Stimulated activated CD4-positive, alpha-beta T cell treated with anti-CD3 and anti-CD28 coated beads, Interleukin-2, amount 100 ng/mL, for 24 hours (primary cell): ENCODE results near the gene IL1RL2.

Source experiments
- DNase-seq, 2 donors: peaks; one replicate each; pipeline ENCODE4 v3.0.0-alpha.2; 2020

The IL1RL2 gene

GRCh38 chr2:102240640-102241370 is 54.0 kb downstream of the IL1RL2 start:
- peak; percentile 92 to 94 for DNase-seq

- DNase-seq = no peak
These were observed 54.9 kb downstream of the IL1RL2 start for GRCh38 chr2:102241616-102242305.

GRCh38 chr2:102245266-102246151 is 58.7 kb downstream of the IL1RL2 start:
- no peak for DNase-seq

GRCh38 chr2:102250278-102250821 is 63.5 kb downstream of the IL1RL2 start:
- DNase-seq = no peak

- peak; percentile 77 to 80 for DNase-seq
These were observed 64.4 kb downstream of the IL1RL2 start for GRCh38 chr2:102251042-102251848.

GRCh38 chr2:102251849-102252203 is 65.0 kb downstream of the IL1RL2 start:
- DNase-seq = no peak

GRCh38 chr2:102252236-102252635 is 65.4 kb downstream of the IL1RL2 start:
- no peak for DNase-seq

- DNase-seq = no peak
These were observed 66.4 kb downstream of the IL1RL2 start for GRCh38 chr2:102253140-102253752.

GRCh38 chr2:102253753-102254150 is 66.9 kb downstream of the IL1RL2 start:
- DNase-seq = no peak

GRCh38 chr2:102256276-102256675 is 69.5 kb downstream of the IL1RL2 start:
- DNase-seq = no peak

GRCh38 chr2:102256874-102257462 is 70.1 kb downstream of the IL1RL2 start:
- no peak for DNase-seq

GRCh38 chr2:102258025-102258385 is 71.2 kb downstream of the IL1RL2 start:
- DNase-seq = no peak

- peak in 1 of 2 donors; percentile 30 for DNase-seq
These were observed 71.7 kb downstream of the IL1RL2 start for GRCh38 chr2:102258386-102259074.

GRCh38 chr2:102261467-102262135 is 74.8 kb downstream of the IL1RL2 start:
- no peak for DNase-seq

- DNase-seq = no peak
These were observed 75.7 kb downstream of the IL1RL2 start for GRCh38 chr2:102262216-102263129.

GRCh38 chr2:102264952-102265351 is 78.1 kb downstream of the IL1RL2 start:
- no peak for DNase-seq

GRCh38 chr2:102266204-102266603 is 79.4 kb downstream of the IL1RL2 start:
- no peak for DNase-seq

- no peak for DNase-seq
These were observed 81.0 kb downstream of the IL1RL2 start for GRCh38 chr2:102267774-102268173.

- no peak for DNase-seq
These were observed 81.8 kb downstream of the IL1RL2 start for GRCh38 chr2:102268510-102269199.
